AG09309 (cell line): ENCODE measurements around the gene GOLGB1.

Source experiments
- DNase-seq: peaks from one replicate; pipeline ENCODE4 v3.0.0-alpha.2; 2010; ENCODE audit warnings: low read depth
- H3K4me3 ChIP-seq: 2 replicates; pipeline ENCODE4 v1.5.1; 2011; ENCODE audit warnings: mild to moderate bottlenecking, low read depth, low read length, moderate library complexity; ENCODE audit not compliant: control insufficient read depth
- CTCF ChIP-seq: IDR thresholded peaks from 2 replicates; pipeline ENCODE4 v1.5.1; 2011; ENCODE audit warnings: mild to moderate bottlenecking, low read depth, low read length, inconsistent platforms; ENCODE audit not compliant: insufficient read depth, control insufficient read depth; ENCODE audit errors: missing control alignments

The GOLGB1 gene

DNA sequence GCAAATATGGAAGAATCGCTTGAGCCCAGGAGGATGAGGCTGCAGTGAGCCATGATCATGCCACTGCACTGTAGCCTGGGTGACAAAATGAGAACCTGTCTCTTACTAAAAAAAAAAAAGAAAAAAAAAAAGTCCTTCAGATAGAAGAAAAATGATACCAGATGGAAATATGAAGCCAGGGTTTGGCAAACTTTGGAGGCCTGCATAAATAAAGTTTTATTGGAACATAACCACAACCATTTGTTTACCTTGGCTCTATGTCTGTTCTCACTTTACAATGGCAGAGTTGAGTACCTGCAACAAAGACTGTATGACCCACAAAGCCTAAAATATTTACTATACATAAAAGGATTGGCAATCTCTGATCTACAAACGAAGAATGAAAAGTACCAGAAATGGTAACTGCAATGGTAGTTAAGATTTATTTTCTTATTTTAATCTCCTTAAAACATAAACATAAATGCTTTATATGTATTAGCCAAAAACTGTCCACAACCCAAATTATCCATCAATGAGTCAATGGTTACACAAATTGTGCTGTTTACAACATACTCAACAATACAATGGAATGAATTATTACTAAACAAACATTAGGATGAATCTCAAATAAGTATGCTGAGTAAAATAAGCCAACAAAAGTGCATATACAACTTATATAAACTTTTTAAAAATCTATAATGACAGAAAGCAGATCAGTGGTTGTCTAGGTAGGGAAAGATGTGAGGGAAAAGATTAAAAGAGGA is 41.8 kb downstream of the GOLGB1 start:
- TF ChIP-seq CTCF = no peak
- H3K4me3 ChIP-seq = no peak overlapping the region
- DNase-seq = no peak

- no peak overlapping the region for H3K4me3 ChIP-seq
- no peak for DNase-seq
- TF ChIP-seq CTCF = no peak
Measured at GRCh38 chr3:121705541-121705940, 44.0 kb downstream of the GOLGB1 start.

GRCh38 chr3:121703973-121704372 is 45.6 kb downstream of the GOLGB1 start:
- no peak overlapping the region for H3K4me3 ChIP-seq
- no peak for TF ChIP-seq CTCF
- no peak for DNase-seq

GRCh38 chr3:121698901-121699300 is 50.6 kb downstream of the GOLGB1 start:
- no peak for DNase-seq
- H3K4me3 ChIP-seq = no peak overlapping the region
- no peak for TF ChIP-seq CTCF

DNA sequence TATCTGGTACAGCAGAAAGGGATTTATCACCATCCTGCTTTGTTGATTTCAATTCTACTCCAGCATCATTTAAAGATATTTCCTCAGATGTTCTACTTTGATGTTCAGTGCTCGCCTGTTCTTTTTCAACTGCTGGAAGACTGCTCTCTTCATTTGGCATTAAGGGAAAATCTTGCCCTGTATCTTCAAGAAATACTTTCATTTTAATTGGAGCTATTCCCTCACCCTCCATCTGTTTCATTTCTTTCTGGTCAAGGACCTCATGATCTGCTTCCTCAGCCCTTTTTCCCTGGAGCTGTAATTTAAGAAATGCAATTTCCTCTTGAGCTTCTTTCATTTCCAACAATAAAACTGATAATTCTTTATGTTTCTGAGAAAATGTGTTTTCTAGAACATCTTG is 51.1 kb downstream of the GOLGB1 start:
- no peak overlapping the region for H3K4me3 ChIP-seq
- DNase-seq = no peak

DNA sequence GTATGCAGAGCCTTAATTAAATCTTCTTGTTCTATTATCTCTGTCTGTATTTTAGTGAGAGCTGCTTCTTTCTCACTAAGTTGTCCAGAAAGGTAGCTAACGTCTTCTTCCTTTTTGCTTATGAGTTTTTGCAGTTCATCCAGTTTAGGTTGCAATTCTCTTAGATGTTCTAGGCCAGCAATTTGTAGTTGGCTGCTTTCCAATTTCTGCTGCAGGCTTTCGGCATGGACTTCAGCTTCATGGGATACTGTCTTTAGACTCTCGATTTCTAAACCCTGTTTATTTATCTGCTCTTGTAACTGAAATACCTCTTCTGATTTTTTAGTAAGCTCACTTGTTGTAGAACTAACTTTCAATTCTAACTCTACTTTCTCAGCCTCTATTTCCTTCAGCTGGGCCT is 53.4 kb downstream of the GOLGB1 start:
- DNase-seq = no peak
- TF ChIP-seq CTCF = no peak
- H3K4me3 ChIP-seq = no peak overlapping the region

More for the DNA sequence above, 51.1 kb downstream of the GOLGB1 start:
- TF ChIP-seq CTCF = no peak
